A673 (cell line): ENCODE results near the gene SUFU.

Experiments used
- EZH2 ChIP-seq: fragments of 200-600 bp; sonication (generic); IDR thresholded peaks from 2 replicates; pipeline ENCODE4 v1.6.1; 2017; ENCODE audit warnings: borderline replicate concordance, low read depth, mild to moderate bottlenecking, mixed read lengths, antibody characterized with exemption, low read length; ENCODE audit not compliant: poor library complexity, severe bottlenecking
- TF ChIP-seq, protein P1 (sequence below): fragments of 300-800, 200-600 bp; sonication (generic); conservative IDR thresholded peaks from 2 replicates; pipeline ENCODE4 v1.5.1; 2017; ENCODE audit warnings: low read depth, mild to moderate bottlenecking, antibody characterized with exemption, low read length, moderate library complexity, mixed read lengths

DNA sequence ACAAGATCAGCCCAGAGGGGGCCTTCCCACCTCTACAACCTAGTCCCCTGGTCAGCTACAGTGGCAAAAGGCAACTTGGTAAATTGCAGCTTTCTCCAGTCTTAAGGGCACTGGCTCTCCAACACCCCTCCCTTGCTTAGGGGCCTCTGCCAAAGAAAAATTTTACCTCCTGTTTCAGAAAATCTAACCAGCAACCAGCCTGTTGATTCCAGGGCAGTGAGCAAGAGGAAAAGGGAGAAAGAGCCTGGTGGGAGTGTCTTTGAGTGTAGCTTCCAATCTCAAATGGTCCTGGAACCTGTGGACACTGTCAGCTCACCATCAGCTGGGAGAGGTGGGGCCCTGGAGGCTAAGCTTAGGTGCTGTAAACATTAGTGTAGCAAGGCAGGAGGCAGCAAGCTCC, 24.1 kb upstream of the SUFU start:
- TF ChIP-seq, protein P1, sequence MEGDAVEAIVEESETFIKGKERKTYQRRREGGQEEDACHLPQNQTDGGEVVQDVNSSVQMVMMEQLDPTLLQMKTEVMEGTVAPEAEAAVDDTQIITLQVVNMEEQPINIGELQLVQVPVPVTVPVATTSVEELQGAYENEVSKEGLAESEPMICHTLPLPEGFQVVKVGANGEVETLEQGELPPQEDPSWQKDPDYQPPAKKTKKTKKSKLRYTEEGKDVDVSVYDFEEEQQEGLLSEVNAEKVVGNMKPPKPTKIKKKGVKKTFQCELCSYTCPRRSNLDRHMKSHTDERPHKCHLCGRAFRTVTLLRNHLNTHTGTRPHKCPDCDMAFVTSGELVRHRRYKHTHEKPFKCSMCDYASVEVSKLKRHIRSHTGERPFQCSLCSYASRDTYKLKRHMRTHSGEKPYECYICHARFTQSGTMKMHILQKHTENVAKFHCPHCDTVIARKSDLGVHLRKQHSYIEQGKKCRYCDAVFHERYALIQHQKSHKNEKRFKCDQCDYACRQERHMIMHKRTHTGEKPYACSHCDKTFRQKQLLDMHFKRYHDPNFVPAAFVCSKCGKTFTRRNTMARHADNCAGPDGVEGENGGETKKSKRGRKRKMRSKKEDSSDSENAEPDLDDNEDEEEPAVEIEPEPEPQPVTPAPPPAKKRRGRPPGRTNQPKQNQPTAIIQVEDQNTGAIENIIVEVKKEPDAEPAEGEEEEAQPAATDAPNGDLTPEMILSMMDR: no peak
- TF ChIP-seq EZH2: no peak
